Stimulated activated CD8-positive, alpha-beta memory T cell treated with anti-CD3 and anti-CD28 coated beads, Interleukin-7, amount 100 ng/mL, for 48 hours (primary cell): ENCODE data around the gene CBL.
"Not testable (repeated sequence)": the region's sequence is repeated elsewhere in the genome, so short reads cannot be mapped to it uniquely, and the experiment has no call there.

Experiments used
- DNase-seq, 2 donors: peaks; one replicate each; pipeline ENCODE4 v3.0.0-alpha.2; 2020; ENCODE audit warnings: low read depth in 1 of 2; ENCODE audit errors: extremely low read depth in 1 of 2

Gene CBL

GRCh38 chr11:119205574-119206510, at the start of gene CBL:
Gene CBL, plus strand, starts transcription at chr11:119206339. Its CDS starts 79 bp downstream, at chr11:119206418.
- peak; percentile 88 for DNase-seq

DNA sequence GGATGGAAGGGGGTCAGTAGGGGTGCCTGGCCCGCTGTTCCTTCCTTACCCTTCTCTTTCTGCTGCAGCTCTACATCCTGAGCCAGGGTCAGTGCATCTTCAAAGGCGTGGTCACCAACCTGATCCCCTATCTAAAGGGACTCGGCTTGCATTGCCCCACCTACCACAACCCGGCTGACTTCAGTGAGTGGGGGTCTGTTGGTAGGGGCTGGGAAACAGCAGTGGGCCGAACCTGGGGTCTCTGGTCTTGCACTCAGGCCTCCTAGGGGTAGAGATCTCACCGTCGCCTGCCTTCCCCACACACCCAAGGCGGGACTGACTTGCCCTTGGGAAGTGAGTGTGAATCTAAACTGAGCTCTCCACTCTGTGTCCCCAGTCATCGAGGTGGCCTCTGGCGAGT, 49.6 kb upstream of the CBL start:
- DNase-seq: no peak

DNA sequence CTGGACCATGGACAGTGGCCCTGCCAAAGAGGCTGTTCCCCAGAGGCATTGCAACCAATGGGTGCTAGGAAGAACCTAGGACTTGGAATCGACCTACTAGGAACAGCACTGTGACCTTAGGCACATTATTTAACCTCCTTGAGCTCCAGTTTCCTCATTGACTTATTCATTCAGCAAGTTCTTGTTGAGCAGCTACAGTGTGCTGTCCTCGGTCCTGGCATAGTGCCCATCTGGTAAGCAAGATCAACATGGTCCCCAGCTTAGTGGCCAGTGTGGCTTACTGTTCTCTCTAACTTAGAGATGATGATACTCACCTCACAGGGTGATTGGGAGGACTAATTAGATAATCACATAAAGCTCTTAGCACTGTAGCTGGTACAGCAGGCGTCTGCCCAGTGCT, 49.1 kb upstream of the CBL start:
- no peak for DNase-seq

GRCh38 chr11:119158467-119158866, 47.7 kb upstream of the CBL start:
- DNase-seq: no peak

- no peak for DNase-seq
Measured at GRCh38 chr11:119160151-119160550, 46.0 kb upstream of the CBL start.

GRCh38 chr11:119161871-119162270, 44.3 kb upstream of the CBL start:
- DNase-seq: no peak

DNA sequence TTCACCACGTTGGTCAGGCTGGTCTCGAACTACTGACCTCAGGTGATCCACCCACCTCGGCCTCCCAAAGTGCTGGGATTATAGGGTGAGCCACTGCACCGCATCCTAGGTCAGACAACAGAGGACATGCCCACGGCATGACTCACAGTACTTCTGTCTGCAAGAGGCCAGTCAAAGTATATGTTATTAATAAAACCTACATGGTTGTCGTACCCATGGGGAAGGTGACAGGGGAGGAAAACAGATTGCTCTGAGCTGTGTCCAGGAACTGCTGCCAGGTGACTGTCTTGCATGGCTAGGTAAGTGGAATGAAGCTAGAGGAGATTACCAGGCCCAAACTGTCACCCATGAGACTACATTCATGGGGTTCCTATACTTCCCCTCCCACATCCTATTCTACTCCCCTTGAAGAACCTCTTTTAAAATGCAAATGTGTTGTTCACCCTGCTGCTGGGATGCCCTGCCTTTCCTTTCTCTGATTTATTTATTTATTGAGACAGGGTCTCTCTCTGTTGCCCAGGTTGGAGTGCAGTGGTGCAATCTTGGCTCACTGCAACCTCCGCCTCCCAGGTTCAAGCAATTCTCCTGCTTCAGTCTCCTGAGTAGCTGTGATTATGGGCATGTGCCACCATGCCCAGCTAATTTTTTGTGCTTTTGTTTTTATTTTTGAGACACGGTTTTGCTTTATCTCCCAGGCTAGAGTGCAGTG, 39.6 kb upstream of the CBL start:
- DNase-seq: no peak

GRCh38 chr11:119167077-119167458, 39.1 kb upstream of the CBL start:
- DNase-seq: not testable (repeated sequence)

DNA sequence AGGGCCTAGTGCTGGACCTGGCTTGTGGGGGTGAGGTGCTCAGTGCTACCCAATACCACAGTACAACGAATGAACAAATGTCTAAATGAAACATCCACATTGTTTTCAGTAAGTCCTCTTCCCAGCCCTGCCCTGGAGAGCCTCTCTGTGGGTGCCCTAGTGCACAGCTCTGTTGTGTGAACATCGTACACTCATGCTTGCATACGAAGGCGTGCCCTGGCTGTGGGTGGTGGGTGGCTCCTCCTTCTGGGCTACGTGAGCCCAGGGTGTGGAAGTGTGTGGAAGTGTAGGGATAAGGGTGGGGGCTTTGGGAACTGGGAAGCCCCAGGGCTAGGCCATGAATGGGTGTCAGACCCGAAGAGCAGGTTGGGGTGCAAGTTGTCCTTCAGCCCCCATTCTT, 38.2 kb upstream of the CBL start:
- no peak for DNase-seq

DNA sequence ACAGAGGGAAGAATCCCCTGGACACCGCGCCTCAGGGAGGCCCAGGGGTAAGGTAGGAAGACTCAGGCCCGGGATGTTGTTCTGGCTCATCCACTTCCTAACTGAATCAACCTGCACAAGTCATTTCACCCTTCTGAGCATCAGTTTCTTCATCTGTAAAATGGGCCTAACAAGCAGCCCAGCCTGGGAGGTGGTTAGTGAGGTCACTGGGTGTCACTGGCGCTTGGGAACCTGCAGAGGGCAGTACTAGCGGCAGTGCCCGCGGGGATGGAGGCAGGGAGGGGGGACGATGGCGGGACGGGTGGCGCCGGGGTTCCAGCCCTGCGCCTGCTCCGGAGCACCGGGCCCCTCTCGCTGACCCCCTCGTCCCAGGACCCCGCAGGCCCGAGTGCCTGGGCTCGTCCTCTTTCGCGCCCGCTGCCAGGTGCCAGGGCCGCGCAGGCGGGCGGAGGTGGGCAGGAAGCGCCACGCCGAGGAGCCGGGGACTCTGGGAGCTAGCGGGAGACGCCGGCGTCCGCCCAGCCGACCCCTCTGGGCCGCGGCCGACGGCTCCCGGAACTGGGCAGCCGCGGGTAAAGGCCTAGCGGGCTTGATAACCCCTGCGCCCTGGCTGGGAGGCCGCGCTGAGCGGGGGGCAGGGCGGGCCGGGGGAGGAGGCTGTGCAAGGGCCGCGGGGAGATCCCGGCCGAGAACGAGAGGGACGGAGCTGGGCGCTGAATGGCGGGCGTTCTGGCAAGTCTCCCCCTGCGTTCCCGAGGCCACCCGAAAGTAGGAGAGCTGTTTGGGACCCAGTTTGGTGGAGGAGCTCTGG, 37.5 kb upstream of the CBL start, which contains the start of gene NLRX1:
Gene NLRX1, plus strand, starts transcription at position 255 of the 811 bp plus-strand sequence. CDS start 2,679 bp downstream, outside the sequence.
- peak; percentile 59 to 81 for DNase-seq

- peak; percentile 21 to 30 for DNase-seq
Measured at GRCh38 chr11:119169282-119169719, 36.8 kb upstream of the CBL start.

GRCh38 chr11:119172513-119172912, 33.6 kb upstream of the CBL start:
- no peak for DNase-seq

DNA sequence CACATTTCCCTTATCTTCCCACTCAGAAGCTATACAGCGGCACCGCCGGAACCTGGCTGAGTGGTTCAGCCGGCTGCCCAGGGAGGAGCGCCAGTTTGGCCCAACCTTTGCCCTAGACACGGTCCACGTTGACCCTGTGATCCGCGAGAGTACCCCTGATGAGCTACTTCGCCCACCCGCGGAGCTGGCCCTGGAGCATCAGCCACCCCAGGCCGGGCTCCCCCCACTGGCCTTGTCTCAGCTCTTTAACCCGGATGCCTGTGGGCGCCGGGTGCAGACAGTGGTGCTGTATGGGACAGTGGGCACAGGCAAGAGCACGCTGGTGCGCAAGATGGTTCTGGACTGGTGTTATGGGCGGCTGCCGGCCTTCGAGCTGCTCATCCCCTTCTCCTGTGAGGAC, 32.7 kb upstream of the CBL start:
- no peak for DNase-seq

DNA sequence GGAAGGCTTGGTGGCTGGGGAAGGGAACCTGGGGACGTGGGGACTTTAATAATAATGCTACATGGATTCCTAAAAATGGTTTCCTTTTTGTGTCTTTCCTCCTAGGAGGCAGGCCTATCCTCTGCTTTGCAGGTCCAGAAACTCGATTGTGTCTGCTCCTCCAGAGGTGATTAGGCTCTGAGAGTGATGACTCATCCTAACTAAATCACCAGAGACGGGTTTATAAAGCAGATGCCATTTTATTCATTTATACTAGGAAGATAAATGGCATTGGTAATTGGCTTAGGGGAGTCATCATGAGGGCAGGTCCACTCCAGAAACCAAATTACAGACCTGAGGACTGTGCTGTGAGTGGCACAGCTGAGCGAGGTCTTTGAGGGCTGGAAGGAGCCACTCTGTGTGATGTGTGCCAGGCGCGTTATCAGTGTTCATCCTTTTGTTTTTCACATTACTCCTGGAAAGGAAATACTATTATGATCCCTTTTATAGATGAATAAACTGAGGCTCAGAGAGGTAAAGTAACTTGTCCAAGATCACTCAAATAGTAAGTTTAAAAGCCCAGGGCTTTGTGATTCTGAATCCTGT, 30.6 kb upstream of the CBL start:
- no peak for DNase-seq

DNA sequence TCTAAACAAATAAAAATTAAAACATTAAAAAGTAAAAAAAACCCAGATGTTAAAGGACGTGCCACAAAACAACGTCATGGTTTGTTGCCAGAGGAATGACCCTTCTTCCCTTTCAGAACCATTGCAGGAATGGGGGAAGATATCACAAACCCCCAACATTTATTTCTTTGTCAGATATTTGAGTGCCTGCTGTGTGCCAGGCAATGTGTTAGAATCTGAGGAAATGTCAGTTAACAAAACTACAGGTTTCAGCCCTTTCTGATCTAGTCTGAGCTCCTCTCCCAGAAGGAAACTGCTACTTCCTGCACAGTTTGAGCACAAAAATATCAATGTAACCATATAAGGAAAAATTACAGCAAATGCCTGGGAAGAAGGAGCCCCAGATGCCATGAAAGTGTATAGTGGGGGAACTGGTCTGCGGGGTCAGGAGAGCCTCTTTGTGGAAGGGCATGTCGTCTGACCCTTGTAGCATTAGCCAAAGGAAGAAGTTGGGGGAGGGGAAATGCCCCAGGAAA, 27.9 kb upstream of the CBL start:
- DNase-seq: no peak

DNA sequence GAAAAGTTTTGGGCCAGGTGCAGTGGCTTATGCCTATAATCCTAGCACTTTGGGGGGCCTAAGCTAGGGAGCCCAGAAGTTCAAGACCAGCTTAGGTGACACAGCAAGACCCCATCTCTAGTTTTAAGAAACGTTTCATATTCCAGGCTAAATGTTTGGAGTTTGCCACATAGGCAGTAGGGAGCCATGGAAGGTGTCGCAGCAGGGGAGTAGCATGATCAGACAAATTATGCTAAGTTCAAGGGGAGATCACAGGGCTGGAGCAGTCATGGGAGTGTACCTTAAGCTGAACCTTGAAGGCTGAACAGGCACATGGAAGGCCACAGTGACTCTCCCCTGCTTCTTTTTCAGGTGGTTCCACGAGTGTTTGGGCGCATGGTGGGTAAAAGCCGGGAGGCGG, 26.8 kb upstream of the CBL start:
- no peak for DNase-seq

- DNase-seq: no peak
Measured at GRCh38 chr11:119179983-119180382, 26.2 kb upstream of the CBL start.

- no peak for DNase-seq
Measured at GRCh38 chr11:119180729-119181676, 25.1 kb upstream of the CBL start.

DNA sequence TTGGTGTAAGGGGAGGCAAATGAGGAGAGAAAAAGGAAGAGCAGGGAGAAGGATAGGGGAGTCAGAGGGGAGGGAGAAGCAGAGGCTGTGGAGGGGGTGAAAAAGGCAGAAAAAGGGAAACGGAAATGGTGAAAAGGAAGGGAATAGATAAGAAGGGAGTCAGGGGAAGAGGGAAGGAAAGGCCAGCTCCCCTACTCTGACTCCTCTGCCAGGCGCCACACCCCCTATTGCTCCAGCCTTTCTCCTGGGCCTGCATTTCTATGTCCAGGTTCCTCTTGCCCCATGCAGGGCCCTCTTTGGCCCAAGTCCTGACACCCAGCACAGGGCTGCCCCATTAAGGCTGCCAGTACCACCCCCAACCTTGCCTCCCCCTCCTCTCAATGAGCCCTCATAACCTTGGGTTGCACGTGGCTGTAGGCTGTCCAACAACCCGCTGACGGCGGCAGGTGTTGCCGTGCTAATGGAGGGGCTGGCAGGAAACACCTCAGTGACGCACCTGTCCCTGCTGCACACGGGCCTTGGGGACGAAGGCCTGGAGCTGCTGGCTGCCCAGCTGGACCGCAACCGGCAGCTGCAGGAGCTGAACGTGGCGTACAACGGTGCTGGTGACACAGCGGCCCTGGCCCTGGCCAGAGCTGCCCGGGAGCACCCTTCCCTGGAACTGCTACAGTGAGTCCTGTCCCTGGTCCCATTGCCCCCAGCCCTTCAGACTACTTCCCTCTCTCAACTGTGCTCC, 24.3 kb upstream of the CBL start:
- DNase-seq: no peak
